Ishikawa (cell line): Measurements from ENCODE around the gene LRP1.

Experiments used
- CEBPB ChIP-seq: IDR thresholded peaks from 2 replicates; pipeline ENCODE4 v1.6.1; 2012
- CREB1 ChIP-seq: IDR thresholded peaks from 2 replicates; pipeline ENCODE4 v1.6.1; 2012; ENCODE audit warnings: low read depth
- EGR1 ChIP-seq: IDR thresholded peaks from 2 replicates; pipeline ENCODE4 v1.6.1; 2012
- EP300 ChIP-seq: IDR thresholded peaks from 2 replicates; pipeline ENCODE4 v1.6.1; 2012; ENCODE audit warnings: borderline replicate concordance
- FOXM1 ChIP-seq: IDR thresholded peaks from 2 replicates; pipeline ENCODE4 v1.6.1; 2012; ENCODE audit warnings: low read depth, borderline replicate concordance
- MAX ChIP-seq: IDR thresholded peaks from 2 replicates; pipeline ENCODE4 v1.6.1; 2012
- NFIC ChIP-seq: IDR thresholded peaks from 2 replicates; pipeline ENCODE4 v1.6.1; 2012
- RAD21 ChIP-seq: IDR thresholded peaks from 2 replicates; pipeline ENCODE4 v1.6.1; 2012; ENCODE audit warnings: low read depth
- REST ChIP-seq: IDR thresholded peaks from 2 replicates; pipeline ENCODE4 v1.6.1; 2012; ENCODE audit warnings: low read depth, mild to moderate bottlenecking
- TAF1 ChIP-seq: IDR thresholded peaks from 2 replicates; pipeline ENCODE4 v1.6.1; 2012; ENCODE audit warnings: low read depth, mild to moderate bottlenecking
- TCF12 ChIP-seq: IDR thresholded peaks from 2 replicates; pipeline ENCODE4 v1.6.1; 2012; ENCODE audit warnings: low read depth
- TEAD4 ChIP-seq: IDR thresholded peaks from 2 replicates; pipeline ENCODE4 v1.6.1; 2012
- USF1 ChIP-seq: IDR thresholded peaks from 2 replicates; pipeline ENCODE4 v1.6.1; 2012
- YY1 ChIP-seq: IDR thresholded peaks from 2 replicates; pipeline ENCODE4 v1.6.1; 2012; ENCODE audit warnings: low read depth
- ZBTB7A ChIP-seq: IDR thresholded peaks from 2 replicates; pipeline ENCODE4 v1.6.1; 2012; ENCODE audit warnings: low read depth

Gene LRP1

GRCh38 chr12:57133013-57133569 is 4.8 kb downstream of the LRP1 start:
- TF ChIP-seq USF1 = no peak
- TF ChIP-seq TEAD4 = peak; percentile 64

GRCh38 chr12:57133916-57134315 is 5.6 kb downstream of the LRP1 start:
- TF ChIP-seq CREB1 (no peak), FOXM1 (no peak), YY1 (no peak), NFIC (no peak), USF1 (no peak), RAD21 (no peak), EP300 (no peak), CEBPB (no peak), EGR1 (no peak), ZBTB7A (no peak), REST (no peak), TAF1 (no peak), TEAD4 (no peak), MAX (no peak), TCF12 (no peak)

GRCh38 chr12:57134949-57135348 is 6.7 kb downstream of the LRP1 start:
- no peak for TF ChIP-seq USF1

GRCh38 chr12:57135527-57136326 is 7.4 kb downstream of the LRP1 start:
- no peak for TF ChIP-seq EP300
- no peak for TF ChIP-seq CREB1
- no peak for TF ChIP-seq TAF1
- no peak for TF ChIP-seq RAD21
- no peak for TF ChIP-seq YY1
- no peak for TF ChIP-seq TEAD4
- TF ChIP-seq TCF12 = no peak
- TF ChIP-seq USF1 = no peak
- no peak for TF ChIP-seq MAX
- no peak for TF ChIP-seq REST
- TF ChIP-seq NFIC = no peak
- TF ChIP-seq EGR1 = no peak
- no peak for TF ChIP-seq CEBPB
- TF ChIP-seq FOXM1 = no peak
- no peak for TF ChIP-seq ZBTB7A

- no peak for TF ChIP-seq TCF12
- TF ChIP-seq USF1 = no peak
- TF ChIP-seq REST = no peak
- no peak for TF ChIP-seq EP300
- TF ChIP-seq CEBPB = no peak
- TF ChIP-seq TAF1 = no peak
- no peak for TF ChIP-seq CREB1
- no peak for TF ChIP-seq FOXM1
- TF ChIP-seq EGR1 = no peak
These were observed 10.4 kb downstream of the LRP1 start for GRCh38 chr12:57138526-57139272.
